ENCODE measurements around the gene EXOSC7.
"Not testable (repeated sequence)": the region's sequence is repeated elsewhere in the genome, so short reads cannot be mapped to it uniquely, and the experiment has no call there.

The EXOSC7 gene

DNA sequence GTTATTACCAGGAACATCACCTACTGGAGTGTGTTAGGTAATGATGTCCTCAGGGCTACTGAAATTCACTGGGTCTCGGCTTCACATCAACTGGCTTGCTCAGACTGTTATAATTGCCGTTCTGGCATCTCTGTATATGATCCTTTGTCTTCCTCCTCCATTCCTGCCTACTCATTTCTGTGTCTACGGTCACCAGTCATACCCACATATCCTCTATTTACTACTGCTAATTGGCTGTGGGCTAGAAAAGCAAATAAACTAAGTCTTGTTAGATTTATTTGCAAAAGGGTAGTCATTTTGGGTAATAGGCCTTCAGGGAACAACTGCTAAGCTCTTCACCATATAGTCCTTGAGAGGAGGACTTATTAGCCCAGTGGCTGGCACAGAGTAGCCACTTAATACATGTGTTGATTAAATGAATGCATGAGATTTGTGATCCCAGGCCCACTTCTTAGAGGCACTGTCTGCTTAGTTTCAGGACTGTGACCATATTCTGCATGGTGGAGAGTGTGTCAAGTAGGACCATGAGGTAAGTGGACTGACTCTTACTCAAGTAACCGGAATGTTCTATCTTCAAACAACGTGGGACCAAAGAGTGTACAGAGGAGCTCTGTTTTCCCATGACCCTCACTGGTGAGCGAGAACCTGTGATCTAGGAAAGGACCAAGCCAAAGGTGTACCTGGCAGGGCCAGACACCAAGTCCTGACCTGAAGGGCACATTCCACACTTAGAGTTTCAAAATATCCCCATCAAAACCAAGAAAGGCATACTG, 13.2 kb upstream of the EXOSC7 start:
- no peak for DNase-seq (ENCODE audit: low read depth in 2 of 2)

DNA sequence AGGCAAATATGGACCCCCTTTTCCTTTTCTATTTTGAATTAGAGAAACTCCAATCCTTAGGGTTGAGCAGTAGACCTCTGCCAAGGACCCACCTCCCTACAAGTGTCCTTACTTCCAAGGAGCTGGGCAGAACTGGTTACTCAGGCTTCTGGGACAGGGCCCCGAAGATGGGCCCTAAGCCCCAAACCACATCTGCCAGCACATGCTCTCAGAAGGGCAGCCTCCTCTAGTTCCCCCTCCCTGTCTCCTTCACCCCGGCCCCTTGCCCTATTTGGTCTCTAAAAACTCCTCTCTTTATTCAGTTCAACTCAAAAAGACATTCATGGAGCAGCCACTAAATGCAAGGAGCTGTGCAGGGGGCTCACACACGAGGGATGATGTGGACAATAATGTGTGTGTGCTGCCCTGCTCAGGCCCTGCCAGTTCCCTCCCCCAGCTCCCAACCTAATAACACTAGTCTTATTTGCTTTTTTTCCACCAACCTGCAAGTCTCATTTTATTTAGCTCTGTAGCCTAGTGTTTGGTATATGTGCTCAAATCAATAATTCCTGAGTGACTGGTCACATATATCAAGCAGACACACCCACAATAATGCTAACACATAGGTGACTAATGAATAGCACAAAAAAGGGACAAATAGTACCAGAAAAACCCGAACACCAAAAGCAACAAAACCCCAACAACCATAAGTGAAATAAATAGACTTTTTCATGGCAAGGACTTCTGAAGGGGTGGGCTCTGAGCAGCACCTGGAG, 12.3 kb upstream of the EXOSC7 start:
- no peak for DNase-seq (ENCODE audit: low read depth in 2 of 2)

DNA sequence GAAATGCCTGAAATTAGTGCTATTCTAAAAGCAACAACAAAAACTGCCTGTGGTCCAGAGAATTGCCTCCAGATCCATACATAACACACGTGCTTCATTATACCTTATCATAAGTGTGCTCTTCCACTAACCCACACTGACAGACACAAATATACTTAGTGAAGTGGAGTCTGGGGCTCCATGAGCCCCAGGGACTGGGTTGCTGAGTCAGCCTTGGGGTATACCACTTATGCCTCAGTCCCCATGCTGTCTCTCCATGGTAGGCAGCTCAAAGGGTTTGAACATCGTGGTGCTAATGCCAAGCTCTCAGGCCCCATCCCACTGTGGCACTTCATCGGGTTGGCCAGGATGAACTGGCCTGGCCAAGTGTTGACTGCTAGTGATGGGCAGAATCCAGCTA, 10.9 kb upstream of the EXOSC7 start:
- DNase-seq (ENCODE audit: low read depth in 2 of 2) = no peak

GRCh38 chr3:44966795-44967278, 9.2 kb upstream of the EXOSC7 start:
- no peak for DNase-seq (ENCODE audit: low read depth in 2 of 2)

DNA sequence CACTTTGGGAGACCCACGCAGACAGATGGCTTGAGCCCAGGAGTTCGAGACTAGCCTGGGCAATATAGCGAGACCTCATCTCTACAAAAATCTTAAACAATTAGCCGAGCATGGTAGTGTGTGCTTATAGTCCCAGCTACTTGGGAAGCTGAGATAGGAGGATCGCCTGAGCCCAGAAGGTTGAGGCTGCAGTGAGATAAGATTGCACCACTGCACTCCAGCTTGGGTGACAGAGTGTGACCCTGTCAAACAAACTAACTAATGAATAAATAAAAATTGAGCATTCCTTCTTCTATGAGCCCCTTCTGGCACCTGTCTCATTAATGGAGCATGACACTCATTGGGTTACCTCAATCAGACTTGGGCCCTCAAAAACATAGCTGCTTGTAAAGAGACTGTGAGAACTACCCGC, 7.6 kb upstream of the EXOSC7 start:
- no peak for DNase-seq (ENCODE audit: low read depth in 2 of 2)

DNA sequence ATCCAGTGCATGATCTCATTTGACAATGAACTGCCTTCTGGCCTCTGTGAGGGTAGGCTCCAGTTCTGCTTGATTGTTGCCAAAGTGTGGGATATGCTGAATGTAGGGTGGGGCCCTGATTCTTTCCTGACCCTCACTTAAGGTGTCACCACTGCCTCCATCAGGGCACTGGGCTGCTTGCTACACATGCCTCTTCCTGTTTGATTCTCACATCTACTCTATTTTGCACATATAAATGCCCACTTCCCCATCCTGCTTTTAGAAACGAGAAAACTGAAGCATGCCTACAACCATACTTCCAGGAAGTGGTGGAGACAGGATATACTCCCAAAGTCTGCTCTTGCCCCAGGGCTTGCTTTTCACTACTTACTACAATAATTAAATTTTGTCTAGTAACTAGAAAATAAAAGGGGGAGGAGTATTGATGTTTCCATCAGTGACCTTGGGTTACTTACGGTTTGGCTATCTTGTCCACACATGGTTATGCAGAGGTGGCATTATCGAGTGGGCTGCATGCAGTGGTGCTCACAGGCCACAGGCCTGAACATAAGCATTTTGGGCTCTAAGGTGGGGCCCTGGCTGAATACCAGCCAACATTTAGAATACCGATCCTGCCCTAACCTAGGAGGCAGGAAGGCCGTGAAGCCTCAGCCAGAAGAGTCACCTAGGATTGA, 6.8 kb upstream of the EXOSC7 start:
- DNase-seq (ENCODE audit: low read depth in 2 of 2) = no peak

GRCh38 chr3:44969828-44970179, 6.2 kb upstream of the EXOSC7 start:
- DNase-seq (ENCODE audit: low read depth in 2 of 2) = no peak

GRCh38 chr3:44970926-44971490, 5.0 kb upstream of the EXOSC7 start:
- no peak for DNase-seq (ENCODE audit: low read depth in 2 of 2)

- DNase-seq (ENCODE audit: low read depth in 2 of 2) = no peak
These were observed 1.6 kb upstream of the EXOSC7 start for GRCh38 chr3:44974416-44974815.

GRCh38 chr3:44981220-44981619, 5.2 kb downstream of the EXOSC7 start:
- no peak for DNase-seq (ENCODE audit: low read depth in 2 of 2)

DNA sequence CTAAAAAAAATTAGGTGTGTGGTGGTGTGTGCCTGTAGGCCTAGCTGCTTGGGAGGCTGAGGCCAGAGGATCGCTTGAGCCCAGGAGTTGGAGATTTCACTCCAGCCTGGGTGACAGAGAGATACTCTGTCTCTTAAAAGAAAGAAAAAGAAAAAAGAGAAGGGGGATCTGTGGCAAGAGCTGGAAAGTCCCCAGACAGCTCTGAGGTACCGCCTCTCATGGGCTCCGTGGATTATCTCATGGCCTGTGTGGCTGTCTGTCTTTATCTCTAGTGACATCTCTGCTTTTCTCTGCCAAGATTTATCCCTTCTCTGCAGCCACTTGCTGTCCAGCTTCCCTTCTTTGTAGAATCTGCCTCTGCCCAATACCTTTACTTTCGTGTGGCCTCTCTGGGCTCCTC, 5.7 kb downstream of the EXOSC7 start:
- DNase-seq (ENCODE audit: low read depth in 2 of 2) = no peak

DNA sequence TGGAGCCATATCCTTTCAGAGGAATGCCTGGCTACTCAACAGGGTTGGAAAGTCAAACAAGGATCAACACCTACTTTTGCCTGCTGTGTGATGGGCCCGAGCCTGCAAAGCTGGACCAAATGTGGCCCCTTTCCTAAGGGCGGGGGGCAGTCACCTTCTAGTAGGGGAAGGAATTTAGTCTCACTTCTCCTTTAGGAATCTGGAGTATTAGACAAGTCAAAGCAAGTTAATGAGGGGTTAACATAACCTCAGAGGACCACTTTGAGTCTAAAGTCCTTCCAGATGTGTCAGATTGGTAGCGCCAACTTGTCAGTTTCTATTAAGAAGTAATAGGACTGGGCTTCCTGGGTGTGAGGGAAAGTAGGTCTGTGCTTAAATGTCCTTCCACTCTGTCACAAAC, 6.8 kb downstream of the EXOSC7 start:
- no peak for DNase-seq (ENCODE audit: low read depth in 2 of 2)

GRCh38 chr3:44983484-44983941, 7.5 kb downstream of the EXOSC7 start:
- no peak for DNase-seq (ENCODE audit: low read depth in 2 of 2)

DNA sequence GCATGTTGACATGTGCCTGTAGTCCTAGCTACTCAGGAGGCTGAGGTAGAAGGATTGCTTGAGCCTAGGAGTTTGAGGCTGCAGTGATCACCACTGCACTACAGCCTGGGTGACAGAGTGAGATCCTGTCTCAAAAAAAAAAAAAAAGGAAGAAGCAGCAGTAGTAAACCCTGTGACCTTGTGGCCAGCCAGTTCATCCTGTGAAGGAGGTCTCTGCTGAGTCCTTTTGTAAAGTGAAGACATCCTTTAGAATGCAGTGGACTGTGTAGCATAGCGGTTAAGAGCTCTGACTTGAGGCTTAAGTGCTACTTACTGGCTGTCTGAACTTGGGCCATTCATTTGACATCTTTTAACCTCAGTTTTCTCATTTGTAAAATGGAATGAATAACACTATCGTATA, 8.3 kb downstream of the EXOSC7 start:
- DNase-seq (ENCODE audit: low read depth in 2 of 2) = no peak

DNA sequence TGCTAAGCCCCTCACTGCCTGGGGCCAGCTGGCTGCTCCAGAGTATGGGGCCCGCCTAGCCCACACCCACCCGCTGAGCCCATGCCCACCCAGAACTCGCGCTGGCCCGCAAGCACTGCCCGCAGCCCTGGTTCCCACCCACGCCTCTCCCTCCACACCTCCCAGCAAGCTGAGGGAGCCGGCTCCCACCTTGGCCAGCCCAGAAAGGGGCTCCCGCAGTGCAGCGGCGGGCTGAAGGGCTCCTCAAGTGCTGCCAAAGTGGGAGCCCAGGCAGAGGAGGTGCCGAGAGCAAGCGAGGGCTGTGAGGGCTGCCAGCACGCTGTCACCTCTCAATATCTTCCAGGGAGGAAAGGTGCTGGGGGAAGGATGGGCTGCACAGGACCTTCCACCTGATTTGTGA, 10.3 kb downstream of the EXOSC7 start:
- not testable (repeated sequence) for DNase-seq (ENCODE audit: low read depth in 2 of 2)

GRCh38 chr3:44987332-44987731, 11.3 kb downstream of the EXOSC7 start:
- no peak for DNase-seq (ENCODE audit: low read depth in 2 of 2)

DNA sequence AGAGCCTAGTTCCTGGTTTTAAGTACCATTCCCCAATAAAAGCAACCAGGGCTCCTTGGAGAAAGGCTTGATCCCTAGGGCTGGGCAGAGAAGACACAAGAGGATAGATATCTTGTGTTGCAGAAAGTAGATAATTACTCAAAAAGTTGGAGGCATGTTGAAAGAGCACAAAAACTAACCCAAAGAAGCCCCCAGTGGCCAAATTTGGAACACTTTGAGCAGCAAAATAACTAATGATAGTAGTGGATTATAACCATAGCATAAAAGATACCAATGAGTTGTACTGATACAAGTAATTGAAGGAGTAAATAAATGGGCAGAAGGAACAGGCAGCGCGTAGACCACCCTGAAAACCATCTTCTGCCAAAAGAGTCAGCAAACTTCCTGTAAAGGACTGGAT, 12.0 kb downstream of the EXOSC7 start:
- DNase-seq (ENCODE audit: low read depth in 2 of 2) = no peak

GRCh38 chr3:44989141-44989540, 13.1 kb downstream of the EXOSC7 start:
- no peak for DNase-seq (ENCODE audit: low read depth in 2 of 2)

GRCh38 chr3:44989636-44990373, 13.8 kb downstream of the EXOSC7 start:
- DNase-seq (ENCODE audit: low read depth in 2 of 2) = no peak

GRCh38 chr3:44991326-44991725, 15.3 kb downstream of the EXOSC7 start:
- no peak for DNase-seq (ENCODE audit: low read depth in 2 of 2)

Measured in stimulated activated CD8-positive, alpha-beta memory T cell treated with anti-CD3 and anti-CD28 coated beads, Interleukin-2, amount 100 ng/mL, for 48 hours (primary cell).